ENCODE results near the gene EGFLAM.

EGFLAM gene

GRCh38 chr5:38267372-38267771 lies 9.0 kb downstream of the EGFLAM start:
- no peak for FAIRE-seq

DNA sequence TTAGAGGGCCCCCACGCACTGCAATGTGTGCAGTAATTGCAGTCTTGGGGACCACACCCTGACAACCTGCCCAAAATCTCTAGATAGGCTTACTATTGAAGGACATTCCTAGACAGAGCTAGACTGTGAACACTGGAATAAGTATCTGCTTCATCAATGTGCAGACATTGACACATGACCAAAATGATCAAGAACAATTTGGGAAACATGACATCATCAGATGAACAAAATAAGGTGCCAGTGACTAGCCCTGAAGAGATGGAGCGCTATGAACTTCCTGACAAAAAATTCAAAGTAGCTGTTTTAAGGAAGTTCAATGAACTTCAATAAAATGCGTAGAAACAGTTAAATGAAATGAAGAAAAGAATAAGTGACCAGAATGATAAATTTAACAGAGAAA lies 15.3 kb downstream of the EGFLAM start:
- no peak for FAIRE-seq

DNA sequence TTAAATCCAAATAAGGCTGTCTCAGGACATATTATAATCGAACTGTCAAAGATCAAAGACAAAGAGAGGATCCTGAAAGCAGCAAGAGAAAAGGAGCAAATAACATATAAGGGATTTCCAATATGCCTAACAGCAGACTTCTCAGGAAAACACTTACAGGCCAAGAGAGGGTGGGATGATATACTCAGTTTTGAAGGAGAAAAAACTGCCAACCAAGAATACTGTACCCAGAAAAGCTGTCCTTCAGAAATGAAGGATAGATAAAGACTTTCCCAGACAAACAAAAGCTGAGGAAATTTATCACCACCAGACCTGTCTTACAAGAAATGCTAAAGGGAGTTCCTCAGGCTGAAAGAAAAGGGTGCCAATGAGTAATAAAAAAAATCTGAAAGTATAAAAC lies 16.0 kb downstream of the EGFLAM start:
- FAIRE-seq: no peak

- FAIRE-seq: no peak
These were observed 26.0 kb downstream of the EGFLAM start for GRCh38 chr5:38284384-38284783.

GRCh38 chr5:38285226-38285625 lies 26.9 kb downstream of the EGFLAM start:
- no peak for FAIRE-seq

GRCh38 chr5:38286002-38286401 lies 27.6 kb downstream of the EGFLAM start:
- FAIRE-seq: no peak

DNA sequence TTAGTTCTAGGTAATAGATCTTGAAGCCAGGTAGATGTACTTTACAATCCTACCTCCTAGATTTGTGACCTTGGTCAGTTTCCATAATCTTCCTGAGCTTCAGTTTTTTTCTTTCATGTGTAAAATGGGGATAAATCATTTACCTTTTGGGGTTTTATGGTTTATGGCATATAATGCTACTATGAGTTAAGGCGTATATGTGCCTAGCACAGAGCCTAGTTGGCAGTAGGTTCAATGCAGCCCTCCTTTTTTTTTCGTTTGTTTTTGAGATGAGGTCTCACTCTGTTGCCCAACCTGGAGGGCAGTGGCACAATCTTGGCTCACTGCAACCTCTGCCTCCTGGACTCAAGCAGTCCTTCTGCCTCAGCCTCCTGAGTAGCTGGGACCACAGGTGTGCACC lies 28.8 kb downstream of the EGFLAM start:
- FAIRE-seq: no peak

- FAIRE-seq: no peak
These were observed 31.1 kb downstream of the EGFLAM start for GRCh38 chr5:38289457-38289856.

DNA sequence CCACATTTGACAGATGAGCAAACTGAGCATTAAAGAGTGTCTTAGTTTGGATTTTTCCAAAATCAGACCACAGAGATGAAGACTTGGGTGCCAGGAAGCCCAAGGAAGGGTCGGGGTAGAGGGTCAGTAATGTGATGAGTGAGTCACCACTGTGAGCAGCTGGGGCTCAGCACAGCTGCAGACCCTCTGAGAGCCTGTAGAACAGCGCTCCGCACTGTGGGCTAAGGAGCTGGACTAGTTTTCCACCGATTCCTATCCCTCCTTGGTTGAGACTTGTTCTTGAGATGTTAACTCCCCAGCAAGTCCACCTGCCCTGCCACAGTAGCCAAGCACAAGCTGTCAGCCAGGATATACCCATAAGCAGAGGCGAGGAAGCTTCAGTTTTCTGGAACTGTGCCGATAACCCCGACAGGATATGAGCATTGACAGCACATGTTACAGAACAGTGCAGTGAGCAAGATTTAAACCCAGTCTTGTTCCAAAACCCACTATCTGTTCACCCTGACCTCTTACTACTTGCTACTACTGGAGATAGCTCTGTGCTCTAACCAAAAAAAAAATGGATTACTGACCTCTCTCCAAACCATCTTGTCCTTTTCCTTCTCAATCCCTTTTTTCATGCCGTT lies 31.8 kb downstream of the EGFLAM start:
- no peak for FAIRE-seq

DNA sequence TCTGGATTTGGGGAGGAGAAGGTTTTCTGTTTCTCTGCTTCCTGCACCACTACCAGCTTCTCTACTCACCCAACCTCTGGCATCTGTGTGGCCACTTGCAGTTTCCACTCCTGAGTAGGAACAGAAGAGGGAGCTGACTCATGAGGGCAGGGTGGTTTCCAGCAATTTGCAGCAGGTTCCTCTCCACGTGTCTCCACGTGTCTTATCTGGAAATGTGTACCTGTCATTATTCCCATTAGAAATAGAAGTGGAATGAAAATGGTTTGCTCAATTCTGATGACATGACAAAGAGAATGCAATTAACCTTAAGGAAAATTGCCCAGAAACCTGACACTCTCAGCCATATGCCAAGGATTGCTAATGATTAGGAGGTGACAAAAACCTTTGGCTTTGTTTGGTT lies 33.0 kb downstream of the EGFLAM start:
- no peak for FAIRE-seq

GRCh38 chr5:38292228-38292627 lies 33.9 kb downstream of the EGFLAM start:
- FAIRE-seq: no peak

DNA sequence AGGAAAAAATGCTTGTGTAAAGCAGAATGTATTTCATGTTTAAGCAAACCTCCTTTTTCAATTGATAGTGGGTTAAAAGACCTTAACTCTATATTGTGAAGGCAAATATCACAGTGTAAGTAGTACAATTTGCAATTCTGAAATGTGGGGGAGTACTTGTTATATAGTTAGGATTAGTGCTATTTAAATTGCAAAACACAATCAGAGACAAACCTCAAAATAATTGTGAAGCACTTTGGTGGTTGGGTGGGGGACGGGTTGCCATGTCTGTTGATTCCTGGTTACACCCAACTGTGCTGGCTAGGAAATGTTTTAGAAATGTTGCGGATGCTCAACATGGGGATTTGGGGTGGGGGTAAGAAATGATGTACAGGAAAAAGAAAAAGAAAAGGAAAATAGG lies 37.4 kb downstream of the EGFLAM start:
- FAIRE-seq: no peak

- no peak for FAIRE-seq
These were observed 39.7 kb downstream of the EGFLAM start for GRCh38 chr5:38297830-38298608.

DNA sequence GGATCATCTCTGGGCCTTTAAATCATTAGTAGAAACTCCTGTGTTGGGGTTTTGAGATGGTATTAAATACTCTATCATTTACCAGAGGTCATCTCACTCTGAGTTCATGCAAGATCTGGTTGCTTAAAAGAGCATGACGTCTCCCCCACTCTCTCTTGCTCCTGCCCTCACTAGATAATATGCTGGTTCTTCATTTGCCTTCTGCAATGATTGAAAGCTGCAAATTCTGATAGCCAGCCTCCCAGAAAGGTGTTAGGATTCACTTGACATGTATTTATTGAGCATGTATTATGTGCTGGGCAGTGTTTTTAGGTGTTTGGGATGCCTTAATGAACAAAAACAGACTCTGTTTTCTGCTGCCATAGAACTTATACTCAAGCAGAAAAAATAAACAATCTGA lies 41.2 kb downstream of the EGFLAM start:
- FAIRE-seq: no peak

DNA sequence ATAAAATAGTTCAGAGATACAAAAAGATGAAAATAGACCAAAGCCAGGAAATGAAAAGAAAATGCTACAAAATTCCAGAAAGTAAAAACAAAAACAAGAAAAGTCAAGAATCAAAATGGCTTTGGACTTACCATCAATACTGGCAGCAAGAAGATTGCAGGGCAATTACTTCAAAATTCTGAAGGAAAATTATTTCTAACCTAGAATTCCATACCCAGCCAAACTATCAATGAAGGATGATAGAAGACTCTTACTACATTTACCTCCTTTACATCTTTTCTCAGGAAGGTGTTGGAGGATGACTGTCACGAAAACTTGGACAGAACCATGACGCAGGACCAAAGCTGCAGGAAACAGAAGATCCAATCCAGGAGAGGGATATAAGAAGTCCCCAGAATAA lies 46.8 kb downstream of the EGFLAM start:
- FAIRE-seq: no peak

DNA sequence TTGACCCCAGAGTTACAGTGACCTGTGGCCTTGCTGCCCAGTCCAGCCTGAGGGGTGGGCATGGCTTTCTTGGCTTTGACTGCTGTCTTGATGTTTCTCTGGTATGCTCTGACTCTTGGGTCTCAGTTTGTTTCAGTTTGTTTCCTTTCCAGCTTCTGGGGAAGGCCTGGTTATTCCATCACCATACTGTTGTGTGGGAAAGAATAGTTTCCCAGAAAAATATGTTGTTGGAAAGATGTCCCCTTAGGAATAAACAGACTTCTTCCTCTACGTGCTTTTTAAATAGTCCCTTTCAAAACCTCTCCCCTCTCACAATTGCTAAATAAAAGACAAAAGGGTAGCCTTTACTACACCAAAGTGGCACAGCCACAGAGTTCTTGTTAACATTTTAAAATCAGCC lies 49.5 kb downstream of the EGFLAM start:
- no peak for FAIRE-seq

GRCh38 chr5:38316544-38317224 lies 58.3 kb downstream of the EGFLAM start:
- FAIRE-seq: no peak

DNA sequence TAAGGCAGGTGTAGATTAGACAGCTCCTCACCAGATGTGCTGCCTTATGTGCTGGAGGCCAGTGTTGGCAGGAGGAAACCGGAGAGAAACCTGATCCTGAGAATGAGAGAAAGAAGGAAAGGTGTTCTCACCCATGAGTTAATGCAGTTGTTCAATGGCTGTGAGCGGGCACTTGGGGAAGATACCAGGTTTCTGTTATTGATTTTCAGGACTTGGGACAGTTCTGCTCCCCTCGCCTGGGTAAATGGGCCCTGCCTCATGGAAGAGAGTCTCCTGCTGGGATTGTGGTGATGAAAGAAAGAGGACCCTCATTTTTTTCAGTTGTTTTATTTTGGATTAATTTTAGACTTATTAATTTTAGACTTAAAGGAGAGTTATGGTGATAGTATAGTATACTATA lies 59.5 kb downstream of the EGFLAM start:
- FAIRE-seq: no peak

- FAIRE-seq: no peak
These were observed 61.1 kb downstream of the EGFLAM start for GRCh38 chr5:38319491-38319890.

DNA sequence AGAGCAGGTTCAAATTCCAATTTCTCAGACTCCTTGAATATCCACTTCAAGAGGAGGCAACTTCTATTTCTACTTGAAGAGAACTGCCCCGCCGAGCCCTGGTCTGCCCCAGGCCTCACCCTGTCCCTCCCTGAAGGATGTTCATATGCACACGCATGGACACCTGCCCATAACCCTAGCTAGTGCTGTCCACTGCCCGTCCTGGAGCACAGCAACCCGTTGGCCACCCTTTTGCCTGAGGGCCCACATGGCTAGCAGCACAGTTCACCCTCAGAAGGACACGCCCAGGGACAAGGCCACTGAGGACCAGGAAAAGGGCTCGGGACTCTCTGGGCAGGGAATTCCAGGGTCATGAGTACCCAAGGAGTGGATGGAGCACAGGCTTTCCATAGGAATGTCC lies 63.6 kb downstream of the EGFLAM start:
- no peak for FAIRE-seq

DNA sequence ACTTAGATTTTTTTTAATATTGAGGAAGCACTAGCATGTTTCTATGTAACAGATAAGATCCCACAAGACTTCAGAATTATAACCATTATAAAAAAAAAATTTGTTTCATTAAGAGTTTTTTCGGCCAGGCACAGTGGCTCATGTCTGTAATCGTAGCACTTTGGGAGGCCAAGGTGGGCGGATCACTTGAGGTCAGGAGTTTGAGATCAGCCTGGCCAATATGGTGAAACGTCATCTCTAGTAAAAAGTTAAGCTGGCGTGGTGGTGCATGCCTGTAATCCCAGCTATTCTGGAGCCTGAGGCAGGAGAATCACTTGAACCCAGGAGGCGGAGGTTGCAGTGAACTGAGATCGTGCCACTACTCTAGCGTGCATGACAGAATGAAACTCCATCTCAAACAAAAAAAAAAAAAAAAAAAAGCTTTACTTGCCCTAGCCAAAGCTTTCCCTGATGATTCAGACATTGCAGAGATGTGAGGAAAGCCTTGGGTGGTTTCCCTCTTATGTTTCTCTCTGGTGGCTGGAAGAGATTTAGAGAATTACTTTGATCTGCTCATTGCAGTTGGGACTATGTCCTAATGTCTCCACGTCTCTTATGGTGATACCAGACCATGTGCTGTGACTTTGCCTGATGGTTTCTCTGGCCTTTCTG lies 65.4 kb downstream of the EGFLAM start:
- FAIRE-seq: no peak

DNA sequence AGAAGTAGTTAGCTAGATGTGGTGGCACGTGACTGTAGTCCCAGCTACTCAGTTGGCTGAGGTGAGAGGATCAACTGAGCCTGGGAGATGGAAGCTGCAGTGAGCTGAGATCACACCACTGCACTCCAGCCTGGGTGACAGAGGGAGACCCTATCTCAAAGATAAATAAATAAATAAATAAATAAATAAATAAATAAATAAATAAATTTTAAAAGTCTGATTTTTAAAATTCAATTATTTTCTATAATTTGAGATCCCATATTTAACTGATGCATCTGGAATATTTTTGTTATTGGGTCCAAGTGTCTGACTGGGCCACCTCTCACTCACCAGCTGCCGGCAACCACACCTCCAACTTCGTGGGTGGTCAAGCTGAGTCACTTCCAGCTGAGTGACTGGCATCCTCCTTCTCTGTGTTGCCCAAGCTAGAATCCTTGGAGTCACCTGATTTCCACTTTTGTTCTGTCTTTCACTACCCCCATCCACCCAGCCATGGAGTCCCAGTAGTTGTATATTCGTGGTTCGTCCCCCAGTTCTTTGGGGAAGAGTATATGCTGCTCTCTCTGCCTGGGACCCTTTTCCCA lies 70.9 kb downstream of the EGFLAM start:
- FAIRE-seq: no peak

DNA sequence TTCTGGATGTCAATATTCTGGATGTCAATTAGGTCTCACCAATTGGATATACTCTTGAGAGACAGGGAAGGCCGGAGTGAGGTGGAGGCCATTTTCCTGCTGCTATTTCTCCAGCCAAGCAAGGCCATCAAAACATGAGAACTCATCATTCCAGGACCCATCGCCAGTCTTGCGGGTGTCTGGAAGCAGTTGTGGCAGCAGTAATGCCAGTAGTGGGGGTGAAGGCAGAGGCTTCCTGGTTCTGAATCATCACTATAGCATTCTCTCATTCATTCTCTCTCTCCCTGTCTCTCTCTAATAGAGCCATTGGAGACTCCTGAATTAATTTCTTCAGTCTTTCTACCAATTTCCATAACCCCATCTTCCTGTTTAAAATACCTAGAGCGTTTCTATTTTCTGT lies 71.8 kb downstream of the EGFLAM start:
- no peak for FAIRE-seq
